SK-N-SH treated with all-trans-retinoic acid at 6 μM for 48 hours (cell line): Measurements from ENCODE around the gene EPB41L4A.

Experiments
- ATAC-seq: fragments of 200-7000 bp; cut with Tn5 transposase; 3 replicates; pipeline ENCODE4 v1.9.1; 2020; ENCODE audit warnings: mild to moderate bottlenecking, moderate library complexity
- ARNTL ChIP-seq: fragments of 450-650 bp; formaldehyde crosslinking; IDR thresholded peaks from 2 replicates; pipeline ENCODE4 v1.5.0; 2020; ENCODE audit warnings: low read depth, mild to moderate bottlenecking, moderate library complexity, borderline replicate concordance
- BACH2 ChIP-seq: fragments of 250-450 bp; sonication (Bioruptor Pico); IDR thresholded peaks from 2 replicates; pipeline ENCODE4 v1.9.0; 2021; ENCODE audit warnings: mild to moderate bottlenecking, borderline replicate concordance
- CSDC2 ChIP-seq: fragments of 250-450 bp; sonication (Bioruptor Pico); IDR thresholded peaks from 2 replicates; pipeline ENCODE4 v1.5.0; 2020; ENCODE audit warnings: mild to moderate bottlenecking, moderate library complexity
- ESRRG ChIP-seq: fragments of 250-450 bp; sonication (Bioruptor Pico); IDR thresholded peaks from 2 replicates; pipeline ENCODE4 v1.6.1; 2021; ENCODE audit warnings: mild to moderate bottlenecking
- GLIS3 ChIP-seq: fragments of 250-450 bp; sonication (Bioruptor Pico); IDR thresholded peaks from 2 replicates; pipeline ENCODE4 v1.5.0; 2020; ENCODE audit warnings: mild to moderate bottlenecking, moderate library complexity
- ISL1 ChIP-seq: fragments of 250-450 bp; sonication (Bioruptor Pico); IDR thresholded peaks from 2 replicates; pipeline ENCODE4 v2.1.2; 2022; ENCODE audit warnings: mild to moderate bottlenecking, moderate library complexity
- OSR1 ChIP-seq: fragments of 250-450 bp; sonication (Bioruptor Pico); IDR thresholded peaks from 2 replicates; pipeline ENCODE4 v1.8.0; 2022; ENCODE audit warnings: moderate library complexity, mild to moderate bottlenecking, inconsistent platforms
- PPARA ChIP-seq: fragments of 250-450 bp; sonication (Bioruptor Pico); IDR thresholded peaks from 2 replicates; pipeline ENCODE4 v1.5.0; 2020; ENCODE audit warnings: mild to moderate bottlenecking, borderline replicate concordance
- RARB ChIP-seq: fragments of 250-450 bp; sonication (Bioruptor Pico); IDR thresholded peaks from 2 replicates; pipeline ENCODE4 v1.8.0; 2021; ENCODE audit warnings: mild to moderate bottlenecking, moderate library complexity
- SNAI2 ChIP-seq: fragments of 250-450 bp; sonication (Bioruptor Pico); IDR thresholded peaks from 2 replicates; pipeline ENCODE4 v1.5.0; 2020; ENCODE audit warnings: mild to moderate bottlenecking, moderate library complexity
- TCF4 ChIP-seq: fragments of 250-450 bp; sonication (Bioruptor Pico); IDR thresholded peaks from 2 replicates; pipeline ENCODE4 v1.8.0; 2021; ENCODE audit warnings: mild to moderate bottlenecking, moderate library complexity, borderline replicate concordance
- ZC3H10 ChIP-seq: fragments of 250-450 bp; sonication (Bioruptor Pico); IDR thresholded peaks from 2 replicates; pipeline ENCODE4 v1.5.1; 2021; ENCODE audit warnings: mild to moderate bottlenecking, moderate library complexity
- ZFP3 ChIP-seq: fragments of 250-450 bp; sonication (Bioruptor Pico); IDR thresholded peaks from 2 replicates; pipeline ENCODE4 v1.5.0; 2020; ENCODE audit warnings: mild to moderate bottlenecking, moderate library complexity
- ZFP30 ChIP-seq: fragments of 450-650 bp; formaldehyde crosslinking; IDR thresholded peaks from 2 replicates; pipeline ENCODE4 v1.5.0; 2022; ENCODE audit warnings: mild to moderate bottlenecking, moderate library complexity
- ZNF565 ChIP-seq: fragments of 450-650 bp; formaldehyde crosslinking; conservative IDR thresholded peaks from 2 replicates; pipeline ENCODE4 v1.5.0; 2020; ENCODE audit warnings: low read depth, mild to moderate bottlenecking, moderate library complexity
- ZNF70 ChIP-seq: fragments of 450-650 bp; formaldehyde crosslinking; IDR thresholded peaks from 2 replicates; pipeline ENCODE4 v1.5.0; 2020; ENCODE audit warnings: mild to moderate bottlenecking, moderate library complexity
- ZNF8 ChIP-seq: fragments of 450-650 bp; formaldehyde crosslinking; IDR thresholded peaks from 2 replicates; pipeline ENCODE4 v1.5.0; 2020; ENCODE audit warnings: mild to moderate bottlenecking, moderate library complexity
- TF ChIP-seq, protein P1 (sequence below): fragments of 250-450 bp; sonication (Bioruptor Pico); IDR thresholded peaks from 2 replicates; pipeline ENCODE4 v1.8.0; 2021; ENCODE audit warnings: low read depth, mild to moderate bottlenecking, moderate library complexity, borderline replicate concordance
- TF ChIP-seq, protein P2 (sequence below): fragments of 250-450 bp; sonication (Bioruptor Pico); IDR thresholded peaks from 2 replicates; pipeline ENCODE4 v1.8.0; 2020; ENCODE audit warnings: mild to moderate bottlenecking, moderate library complexity, borderline replicate concordance
- TF ChIP-seq, protein P3 (sequence below): fragments of 250-450 bp; sonication (Bioruptor Pico); IDR thresholded peaks from 2 replicates; pipeline ENCODE4 v1.5.1; 2021; ENCODE audit warnings: mild to moderate bottlenecking, moderate library complexity
- TF ChIP-seq, protein P4 (sequence below): fragments of 250-450 bp; sonication (Bioruptor Pico); IDR thresholded peaks from 2 replicates; pipeline ENCODE4 v1.5.1; 2020; ENCODE audit warnings: low read depth, mild to moderate bottlenecking, moderate library complexity

Gene EPB41L4A

DNA sequence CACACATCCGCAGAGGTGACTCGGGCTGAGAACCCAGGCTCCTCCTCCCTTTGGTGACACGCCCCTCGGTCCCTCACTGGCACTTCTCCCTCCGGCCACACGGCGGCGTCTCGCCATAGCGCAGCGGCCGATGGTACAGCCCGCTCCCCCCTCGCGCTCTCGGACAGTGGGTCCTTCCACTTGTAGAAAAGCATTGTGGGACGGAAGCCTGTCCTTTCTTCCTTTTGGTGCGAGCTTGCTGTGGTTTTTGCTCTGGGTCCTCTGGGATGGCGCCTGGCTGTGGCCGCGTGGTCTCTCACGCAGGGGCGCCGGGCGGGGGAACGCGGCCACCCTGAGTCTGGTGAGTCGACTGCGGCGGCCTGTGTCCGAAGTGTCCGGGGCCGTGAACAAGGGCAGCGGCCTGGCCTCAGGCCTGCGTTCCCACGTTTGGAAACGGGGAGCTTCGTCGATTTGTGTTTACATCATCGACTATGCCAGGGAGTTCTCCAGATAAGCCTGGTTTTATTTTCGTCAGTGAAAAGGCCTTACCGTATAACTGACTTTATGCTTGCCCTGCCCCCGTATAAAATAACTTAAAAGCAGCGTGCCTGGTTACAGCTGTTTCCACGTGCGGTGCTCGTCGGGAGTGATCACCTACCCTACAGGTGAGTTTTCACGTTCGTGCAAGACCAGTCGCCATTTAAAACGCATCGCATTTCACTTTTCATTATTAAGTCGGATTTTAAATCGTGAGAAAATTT, 258.3 kb downstream of the EPB41L4A start:
- TF ChIP-seq ESRRG (CRISPR knock-in tag), result no peak
- no peak for TF ChIP-seq ISL1 (CRISPR knock-in tag)
- TF ChIP-seq, protein P1, sequence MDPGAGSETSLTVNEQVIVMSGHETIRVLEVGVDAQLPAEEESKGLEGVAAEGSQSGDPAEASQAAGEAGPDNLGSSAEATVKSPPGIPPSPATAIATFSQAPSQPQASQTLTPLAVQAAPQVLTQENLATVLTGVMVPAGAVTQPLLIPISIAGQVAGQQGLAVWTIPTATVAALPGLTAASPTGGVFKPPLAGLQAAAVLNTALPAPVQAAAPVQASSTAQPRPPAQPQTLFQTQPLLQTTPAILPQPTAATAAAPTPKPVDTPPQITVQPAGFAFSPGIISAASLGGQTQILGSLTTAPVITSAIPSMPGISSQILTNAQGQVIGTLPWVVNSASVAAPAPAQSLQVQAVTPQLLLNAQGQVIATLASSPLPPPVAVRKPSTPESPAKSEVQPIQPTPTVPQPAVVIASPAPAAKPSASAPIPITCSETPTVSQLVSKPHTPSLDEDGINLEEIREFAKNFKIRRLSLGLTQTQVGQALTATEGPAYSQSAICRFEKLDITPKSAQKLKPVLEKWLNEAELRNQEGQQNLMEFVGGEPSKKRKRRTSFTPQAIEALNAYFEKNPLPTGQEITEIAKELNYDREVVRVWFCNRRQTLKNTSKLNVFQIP (CRISPR knock-in tag), result 0 out of 2 replicates have a peak, but pooled peaks have one; percentile 16
- TF ChIP-seq ZNF8 (CRISPR knock-in tag), result no peak
- TF ChIP-seq, all 23 proteins: peak for 1
- ATAC-seq, result peak; percentile 94

DNA sequence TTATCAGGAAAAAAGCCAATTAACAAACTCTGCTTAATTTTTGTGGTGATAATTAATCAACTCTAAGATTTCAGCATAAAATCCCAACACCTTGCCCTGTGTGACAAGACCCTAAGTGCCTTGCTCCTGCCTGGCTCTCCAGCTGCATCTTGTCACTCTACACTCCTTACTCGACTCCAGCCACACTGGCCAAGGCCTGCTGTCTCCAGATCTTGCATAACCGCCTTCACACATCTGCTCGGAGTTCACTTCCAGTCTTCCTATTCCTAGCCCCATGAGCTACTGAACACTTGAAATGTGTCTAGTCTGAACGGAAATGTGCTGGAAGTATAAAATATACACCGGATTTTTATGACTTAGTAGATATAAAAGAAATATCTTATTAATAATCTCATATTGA, 259.6 kb downstream of the EPB41L4A start:
- no peak for ATAC-seq
- no peak for TF ChIP-seq TCF4 (CRISPR knock-in tag)

- TF ChIP-seq OSR1 (CRISPR knock-in tag), result no peak
- TF ChIP-seq, protein P2, sequence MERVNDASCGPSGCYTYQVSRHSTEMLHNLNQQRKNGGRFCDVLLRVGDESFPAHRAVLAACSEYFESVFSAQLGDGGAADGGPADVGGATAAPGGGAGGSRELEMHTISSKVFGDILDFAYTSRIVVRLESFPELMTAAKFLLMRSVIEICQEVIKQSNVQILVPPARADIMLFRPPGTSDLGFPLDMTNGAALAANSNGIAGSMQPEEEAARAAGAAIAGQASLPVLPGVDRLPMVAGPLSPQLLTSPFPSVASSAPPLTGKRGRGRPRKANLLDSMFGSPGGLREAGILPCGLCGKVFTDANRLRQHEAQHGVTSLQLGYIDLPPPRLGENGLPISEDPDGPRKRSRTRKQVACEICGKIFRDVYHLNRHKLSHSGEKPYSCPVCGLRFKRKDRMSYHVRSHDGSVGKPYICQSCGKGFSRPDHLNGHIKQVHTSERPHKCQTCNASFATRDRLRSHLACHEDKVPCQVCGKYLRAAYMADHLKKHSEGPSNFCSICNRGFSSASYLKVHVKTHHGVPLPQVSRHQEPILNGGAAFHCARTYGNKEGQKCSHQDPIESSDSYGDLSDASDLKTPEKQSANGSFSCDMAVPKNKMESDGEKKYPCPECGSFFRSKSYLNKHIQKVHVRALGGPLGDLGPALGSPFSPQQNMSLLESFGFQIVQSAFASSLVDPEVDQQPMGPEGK (CRISPR knock-in tag), result no peak
- no peak for TF ChIP-seq PPARA (CRISPR knock-in tag)
- no peak for TF ChIP-seq ZNF565
- TF ChIP-seq GLIS3, result no peak
- TF ChIP-seq, protein P1 (CRISPR knock-in tag), result no peak
- TF ChIP-seq ARNTL (CRISPR knock-in tag), result no peak
- no peak for TF ChIP-seq SNAI2 (CRISPR knock-in tag)
- no peak for TF ChIP-seq ZNF8 (CRISPR knock-in tag)
- TF ChIP-seq BACH2 (CRISPR knock-in tag), result no peak
- TF ChIP-seq ZNF70 (CRISPR knock-in tag), result no peak
- no peak for TF ChIP-seq ISL1 (CRISPR knock-in tag)
These were observed 262.9 kb downstream of the EPB41L4A start for GRCh38 chr5:112156211-112156610.

DNA sequence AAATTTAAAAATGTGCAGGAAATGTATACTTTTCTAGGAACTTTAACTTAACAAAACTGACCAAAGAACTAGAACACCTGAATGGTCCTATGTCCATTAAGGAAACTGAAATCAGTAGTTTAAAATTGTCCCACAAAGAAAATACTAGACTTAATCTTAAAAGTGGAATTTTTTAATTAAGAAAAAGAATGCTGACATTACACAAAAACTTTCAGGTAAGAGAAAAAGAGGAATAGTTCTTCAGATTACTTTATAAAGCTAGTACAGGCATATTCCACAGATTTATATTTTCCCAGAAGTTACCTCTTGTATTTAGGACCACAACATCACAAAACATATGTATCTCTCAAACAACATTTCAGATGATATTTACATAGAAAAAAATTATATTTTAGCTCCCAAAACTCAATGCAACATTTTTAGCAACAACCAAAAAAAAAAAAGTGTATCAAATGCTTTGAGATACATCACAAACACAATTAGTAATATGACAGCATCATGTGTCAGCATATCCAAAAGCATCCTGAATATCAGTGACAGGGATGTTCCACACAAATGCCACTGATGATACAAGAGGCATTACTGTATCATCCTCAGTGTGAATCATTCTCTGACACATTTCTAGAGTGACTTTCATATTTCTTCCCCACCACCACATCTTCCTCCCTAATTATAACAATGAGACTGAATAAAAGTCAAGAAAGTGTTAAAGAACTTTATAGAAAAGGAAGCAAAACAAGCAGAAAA, 264.0 kb downstream of the EPB41L4A start:
- no peak for ATAC-seq
- no peak for TF ChIP-seq ZNF565

More at GRCh38 chr5:112156211-112156610, 262.9 kb downstream of the EPB41L4A start:
- ATAC-seq, result no peak

GRCh38 chr5:112149727-112150126, 269.4 kb downstream of the EPB41L4A start:
- no peak for ATAC-seq
- TF ChIP-seq, protein P1 (CRISPR knock-in tag), result no peak
- TF ChIP-seq BACH2 (CRISPR knock-in tag) (no peak), ZC3H10 (CRISPR knock-in tag) (no peak), ZFP3 (CRISPR knock-in tag) (no peak), OSR1 (CRISPR knock-in tag) (no peak), ZFP30 (CRISPR knock-in tag) (no peak), ZNF70 (CRISPR knock-in tag) (no peak), CSDC2 (no peak), RARB (CRISPR knock-in tag) (no peak)
- TF ChIP-seq, protein P3, sequence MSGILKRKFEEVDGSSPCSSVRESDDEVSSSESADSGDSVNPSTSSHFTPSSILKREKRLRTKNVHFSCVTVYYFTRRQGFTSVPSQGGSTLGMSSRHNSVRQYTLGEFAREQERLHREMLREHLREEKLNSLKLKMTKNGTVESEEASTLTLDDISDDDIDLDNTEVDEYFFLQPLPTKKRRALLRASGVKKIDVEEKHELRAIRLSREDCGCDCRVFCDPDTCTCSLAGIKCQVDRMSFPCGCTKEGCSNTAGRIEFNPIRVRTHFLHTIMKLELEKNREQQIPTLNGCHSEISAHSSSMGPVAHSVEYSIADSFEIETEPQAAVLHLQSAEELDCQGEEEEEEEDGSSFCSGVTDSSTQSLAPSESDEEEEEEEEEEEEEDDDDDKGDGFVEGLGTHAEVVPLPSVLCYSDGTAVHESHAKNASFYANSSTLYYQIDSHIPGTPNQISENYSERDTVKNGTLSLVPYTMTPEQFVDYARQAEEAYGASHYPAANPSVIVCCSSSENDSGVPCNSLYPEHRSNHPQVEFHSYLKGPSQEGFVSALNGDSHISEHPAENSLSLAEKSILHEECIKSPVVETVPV, result no peak
- TF ChIP-seq, protein P4, sequence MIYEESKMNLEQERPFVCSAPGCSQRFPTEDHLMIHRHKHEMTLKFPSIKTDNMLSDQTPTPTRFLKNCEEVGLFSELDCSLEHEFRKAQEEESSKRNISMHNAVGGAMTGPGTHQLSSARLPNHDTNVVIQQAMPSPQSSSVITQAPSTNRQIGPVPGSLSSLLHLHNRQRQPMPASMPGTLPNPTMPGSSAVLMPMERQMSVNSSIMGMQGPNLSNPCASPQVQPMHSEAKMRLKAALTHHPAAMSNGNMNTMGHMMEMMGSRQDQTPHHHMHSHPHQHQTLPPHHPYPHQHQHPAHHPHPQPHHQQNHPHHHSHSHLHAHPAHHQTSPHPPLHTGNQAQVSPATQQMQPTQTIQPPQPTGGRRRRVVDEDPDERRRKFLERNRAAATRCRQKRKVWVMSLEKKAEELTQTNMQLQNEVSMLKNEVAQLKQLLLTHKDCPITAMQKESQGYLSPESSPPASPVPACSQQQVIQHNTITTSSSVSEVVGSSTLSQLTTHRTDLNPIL (CRISPR knock-in tag), result no peak
